Suppressor macrophage treated with lipopolysaccharide for 1 hour (primary cell): ENCODE results near the gene TMEM198.

Source experiments
- DNase-seq, 3 donors: peaks; one replicate each; pipeline ENCODE4 v3.0.0-alpha.2; 2020 to 2022

Gene TMEM198

DNA sequence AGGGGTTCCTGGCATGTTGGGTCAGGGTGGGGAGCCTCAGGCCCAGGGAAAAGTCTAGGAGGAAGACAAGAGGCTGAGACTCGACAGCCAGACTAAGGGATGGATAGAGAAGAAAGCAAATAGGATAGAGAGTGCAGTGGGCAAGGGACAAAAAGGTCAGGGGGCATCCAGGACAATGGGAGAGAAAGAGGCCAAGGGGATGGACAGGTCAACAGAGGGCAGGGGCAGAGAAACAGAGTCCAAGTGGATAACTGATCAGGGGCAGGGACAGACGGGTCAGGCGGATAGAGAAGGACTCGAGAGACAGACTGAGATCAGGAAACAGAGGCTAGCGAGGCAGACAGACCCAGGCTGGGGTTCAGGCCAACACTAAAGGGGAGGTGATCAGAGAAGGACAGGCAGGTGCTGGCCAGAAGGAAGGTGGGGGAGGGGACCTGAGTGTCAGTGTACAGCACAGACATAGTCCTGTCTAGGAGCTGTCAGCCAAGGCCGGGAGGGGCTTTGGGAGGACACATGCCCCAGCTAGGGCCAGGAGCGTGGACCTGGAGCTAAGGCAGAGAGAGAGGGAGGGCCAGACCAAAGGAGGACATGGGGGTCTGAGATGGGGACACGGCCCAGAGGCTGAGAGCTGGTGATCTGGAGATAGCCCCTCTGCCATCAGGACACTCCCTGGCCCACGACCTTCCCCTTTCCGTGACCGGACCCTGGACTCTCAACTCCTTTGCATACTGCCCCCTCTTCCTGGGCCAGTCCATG is 17.3 kb upstream of the TMEM198 start:
- DNase-seq = no peak

DNA sequence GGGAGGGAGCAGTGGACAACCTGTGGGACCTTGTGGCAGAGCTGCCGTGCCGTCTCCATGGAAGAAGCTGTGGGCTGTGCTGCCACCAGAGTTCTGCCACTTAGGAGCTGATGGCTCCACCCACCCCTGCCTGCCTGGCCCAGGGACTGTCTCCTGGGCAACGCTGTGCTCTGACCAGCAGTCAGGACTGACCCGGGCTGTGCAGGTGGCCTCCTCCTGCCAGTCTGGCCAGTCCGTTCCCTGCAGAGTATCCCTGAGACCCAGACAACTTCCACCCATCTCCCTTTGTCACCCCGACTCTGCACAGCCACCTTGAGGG is 16.8 kb upstream of the TMEM198 start:
- no peak for DNase-seq

DNA sequence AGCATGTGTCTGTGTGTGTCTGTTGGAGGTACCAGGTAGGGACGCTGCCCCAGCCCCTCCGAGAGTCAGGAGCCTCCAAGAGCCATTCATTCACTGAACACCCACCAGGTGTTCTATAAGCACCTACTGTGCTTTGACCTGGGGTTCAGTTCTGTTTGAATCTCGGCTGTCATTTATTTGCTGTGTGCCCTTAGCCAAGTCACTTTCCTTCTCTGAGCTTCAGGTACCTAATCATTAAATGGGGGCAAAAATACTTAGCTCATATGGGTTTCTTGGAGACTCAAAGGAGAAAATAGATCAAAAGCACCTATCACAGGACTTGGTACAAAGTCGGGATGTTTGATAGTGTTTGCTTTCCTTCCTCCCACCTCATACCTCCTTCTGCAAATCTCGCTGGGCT is 16.4 kb upstream of the TMEM198 start:
- DNase-seq = no peak

DNA sequence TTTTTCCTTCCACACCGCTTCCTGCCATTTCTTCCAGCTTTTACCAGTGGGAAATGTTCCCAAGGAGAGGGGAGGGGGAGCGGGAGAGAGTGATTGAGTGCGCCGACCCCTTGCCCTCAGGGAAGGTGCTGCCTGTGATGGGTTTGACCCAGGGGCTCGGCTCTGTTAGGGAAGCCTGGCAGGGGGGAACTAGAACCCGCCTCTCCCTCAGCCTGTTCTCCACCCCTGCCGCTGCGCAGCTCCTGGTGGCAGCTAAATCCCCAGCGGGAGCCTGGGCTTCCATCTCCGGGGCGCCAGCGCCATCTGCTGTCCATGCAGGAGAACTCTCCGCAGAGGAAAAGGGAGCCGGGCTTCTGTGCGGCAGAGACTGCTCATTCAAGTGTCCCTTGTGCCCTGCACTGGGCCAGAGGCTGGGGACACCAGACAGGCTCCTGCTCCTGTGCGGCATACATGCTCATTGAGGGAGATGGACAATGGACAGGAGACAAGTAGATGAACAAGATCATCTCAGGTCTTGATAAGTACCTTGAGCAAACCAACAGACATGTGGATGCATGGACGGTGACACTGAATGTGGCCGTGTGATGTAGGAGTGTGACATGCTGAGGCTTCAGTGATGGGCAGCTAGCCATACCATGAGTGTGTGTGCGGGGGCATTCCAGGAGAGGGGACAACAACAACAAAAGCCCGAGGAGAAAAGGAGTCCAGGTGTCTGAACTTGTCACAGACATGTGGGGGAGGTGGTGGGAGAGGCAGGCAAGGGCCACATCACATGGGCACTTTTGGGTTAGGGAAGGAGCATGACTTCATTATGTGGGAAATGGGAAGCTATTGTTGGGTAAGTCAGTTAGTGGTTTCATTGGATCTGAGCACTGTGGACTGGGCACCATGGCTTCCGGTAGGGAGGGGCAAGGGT is 13.5 kb upstream of the TMEM198 start:
- DNase-seq = peak; percentile 86 to 94 (median 94)

DNA sequence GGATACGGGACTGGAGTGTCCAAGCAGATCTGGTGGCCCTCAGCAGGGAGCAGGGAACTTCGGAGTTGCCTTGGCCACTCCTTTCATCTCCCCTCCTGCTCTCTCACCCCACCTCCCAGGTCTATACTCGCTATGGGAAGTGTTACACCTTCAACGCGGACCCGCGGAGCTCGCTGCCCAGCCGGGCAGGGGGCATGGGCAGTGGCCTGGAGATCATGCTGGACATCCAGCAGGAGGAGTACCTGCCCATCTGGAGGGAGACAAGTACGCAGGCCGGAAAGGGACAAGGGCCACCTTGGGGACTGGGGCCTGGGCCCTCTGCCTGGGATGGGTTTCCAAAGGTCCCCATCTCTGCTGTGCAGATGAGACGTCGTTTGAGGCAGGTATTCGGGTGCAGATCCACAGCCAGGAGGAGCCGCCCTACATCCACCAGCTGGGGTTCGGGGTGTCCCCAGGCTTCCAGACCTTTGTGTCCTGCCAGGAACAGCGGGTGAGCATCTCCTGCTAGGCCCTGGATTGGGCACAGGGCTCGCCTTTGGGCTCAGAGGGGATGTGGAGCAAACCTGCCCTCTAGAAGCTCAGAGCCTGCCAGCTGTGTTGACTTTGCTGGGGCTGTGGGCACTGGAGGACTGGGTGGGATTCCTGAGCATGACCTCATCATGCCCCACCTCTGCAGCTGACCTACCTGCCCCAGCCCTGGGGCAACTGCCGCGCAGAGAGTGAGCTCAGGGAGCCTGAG is 12.0 kb upstream of the TMEM198 start:
- no peak for DNase-seq

DNA sequence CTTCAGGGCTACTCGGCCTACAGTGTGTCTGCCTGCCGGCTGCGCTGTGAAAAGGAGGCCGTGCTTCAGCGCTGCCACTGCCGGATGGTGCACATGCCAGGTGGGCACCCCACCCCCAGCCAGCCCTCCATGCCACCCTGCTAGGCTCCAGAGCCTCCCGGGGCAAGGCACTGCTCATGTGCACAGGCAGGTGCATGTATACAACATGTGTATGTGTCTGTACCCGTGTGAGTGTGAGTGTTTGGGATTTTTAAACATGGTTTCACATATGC is 11.5 kb upstream of the TMEM198 start:
- DNase-seq = no peak

DNA sequence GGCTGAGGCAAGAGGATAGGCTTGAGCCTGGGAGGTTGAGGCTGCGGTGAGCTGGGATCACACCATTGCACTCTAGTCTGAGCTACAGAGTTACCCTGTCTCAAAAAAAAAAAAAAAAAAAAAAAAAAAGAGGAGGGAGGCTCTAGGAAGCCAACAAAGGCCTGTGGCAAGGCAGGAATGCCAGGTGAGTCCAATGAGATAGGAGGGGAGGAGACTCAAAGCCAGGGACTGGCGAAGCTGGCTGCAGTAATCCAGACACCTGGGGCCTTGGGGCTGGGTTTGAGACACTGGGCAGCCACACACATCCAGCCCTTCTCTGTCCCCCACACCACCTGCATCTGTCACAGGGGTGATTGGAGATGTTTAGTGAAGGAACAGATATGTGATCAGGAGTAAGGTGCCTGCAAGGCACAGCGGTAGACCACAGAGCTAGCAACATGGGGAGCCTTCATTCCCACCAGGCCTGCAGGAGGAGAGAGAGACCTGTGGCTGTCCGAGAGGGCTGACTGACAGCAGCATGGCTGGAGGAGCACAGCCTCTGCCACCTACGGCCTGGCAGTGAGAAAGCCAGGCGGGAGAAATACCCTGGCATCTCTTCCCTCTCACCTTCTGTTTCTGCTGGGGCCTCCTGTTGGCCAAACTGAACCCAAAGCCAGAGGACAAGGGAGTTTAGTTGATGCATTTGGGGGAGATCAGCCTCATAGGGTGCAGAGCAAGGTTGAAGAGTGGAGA is 9.7 kb upstream of the TMEM198 start:
- DNase-seq = no peak

DNA sequence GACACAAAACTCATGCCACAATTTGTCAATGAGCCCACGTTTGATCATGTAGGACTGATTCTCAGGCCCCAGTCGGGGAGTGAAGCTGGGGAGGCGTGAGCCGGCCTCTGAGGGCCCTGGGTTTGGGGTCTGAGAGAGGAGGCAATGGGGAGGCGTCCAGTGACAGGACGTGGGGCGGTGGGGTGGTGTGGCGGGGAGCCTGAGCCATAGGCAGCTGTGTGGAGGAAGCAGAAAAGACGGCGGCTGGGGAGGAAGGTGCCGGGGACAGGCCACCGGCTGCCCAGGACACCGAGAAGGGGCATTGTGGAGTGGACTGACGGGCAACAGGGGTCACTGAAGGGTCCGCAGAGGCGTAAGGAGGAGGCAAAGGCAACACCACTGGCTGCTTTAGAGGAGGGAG is 7.4 kb upstream of the TMEM198 start:
- DNase-seq = no peak

DNA sequence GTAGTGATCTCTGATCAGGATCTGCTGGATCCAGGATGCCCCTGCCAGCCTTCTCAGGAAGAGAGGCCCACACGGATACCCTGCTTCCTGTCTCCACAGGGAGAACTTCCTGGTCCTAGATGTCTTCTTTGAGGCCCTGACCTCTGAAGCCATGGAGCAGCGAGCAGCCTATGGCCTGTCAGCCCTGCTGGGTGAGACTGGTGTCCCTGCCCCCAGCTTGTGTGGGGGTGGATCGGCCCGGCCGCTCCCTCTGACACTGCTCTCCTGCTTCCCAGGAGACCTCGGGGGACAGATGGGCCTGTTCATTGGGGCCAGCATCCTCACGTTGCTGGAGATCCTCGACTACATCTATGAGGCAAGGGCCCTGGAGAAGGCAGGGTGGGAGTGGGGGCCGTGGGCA is 6.9 kb upstream of the TMEM198 start:
- no peak for DNase-seq

DNA sequence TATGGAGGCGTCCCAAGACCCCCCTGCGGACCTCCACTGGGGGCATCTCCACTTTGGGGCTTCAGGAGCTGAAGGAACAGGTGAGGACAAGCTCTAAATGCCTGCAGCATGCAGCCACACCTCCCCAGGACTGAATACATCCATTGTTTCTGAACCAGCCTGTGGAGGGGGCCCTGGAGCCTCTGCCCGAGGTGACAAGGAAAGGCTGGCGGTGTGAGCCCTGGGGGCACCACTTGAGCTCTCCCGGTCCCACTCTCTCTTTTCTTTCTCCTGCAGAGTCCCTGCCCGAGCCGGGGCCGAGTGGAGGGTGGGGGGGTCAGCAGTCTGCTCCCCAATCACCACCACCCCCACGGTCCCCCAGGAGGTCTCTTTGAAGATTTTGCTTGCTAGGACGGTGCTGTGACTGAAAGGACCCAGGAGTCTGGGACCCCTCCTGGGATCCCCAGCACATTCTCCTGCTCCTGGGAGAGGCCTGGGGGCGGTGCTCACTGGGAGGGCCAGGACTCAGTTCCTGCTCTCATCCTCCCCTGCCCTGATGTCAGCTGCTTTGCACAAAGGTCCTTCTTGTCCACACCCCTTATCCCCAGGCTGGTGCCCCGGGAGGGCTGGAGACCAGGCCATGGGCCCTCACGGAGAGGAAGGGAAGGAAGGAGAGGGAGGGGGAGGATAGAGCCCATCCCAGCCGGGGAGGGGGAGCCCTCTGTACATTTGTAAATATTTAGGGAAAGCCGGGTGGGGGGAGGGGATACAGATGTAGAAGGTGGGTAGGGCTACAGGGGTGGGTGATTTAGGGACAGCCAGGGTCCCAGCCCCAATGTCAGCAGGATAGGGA is 6.0 kb upstream of the TMEM198 start:
- DNase-seq = no peak

DNA sequence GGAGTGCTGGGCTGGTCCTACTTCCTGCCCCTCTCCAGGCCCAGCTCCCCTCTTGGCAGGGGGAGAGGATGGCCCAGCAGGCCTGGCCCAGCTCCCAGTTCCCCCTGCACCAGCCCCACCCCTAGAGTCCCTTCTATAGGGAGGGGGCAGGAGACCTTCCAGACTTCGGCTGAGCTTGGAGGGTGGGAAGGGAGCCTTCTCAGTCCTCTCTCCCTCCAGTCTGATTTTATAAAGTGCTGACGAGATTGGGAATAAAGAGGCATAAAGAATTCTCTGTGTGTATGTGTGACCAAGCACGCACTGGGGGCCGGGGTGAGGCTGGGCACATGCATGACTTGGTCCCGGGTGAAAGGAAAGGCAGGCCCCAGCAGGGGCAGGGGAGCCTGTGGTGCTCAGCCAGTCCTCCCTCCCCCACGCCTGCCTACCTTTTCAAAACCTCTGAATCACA is 5.3 kb upstream of the TMEM198 start:
- DNase-seq = no peak

DNA sequence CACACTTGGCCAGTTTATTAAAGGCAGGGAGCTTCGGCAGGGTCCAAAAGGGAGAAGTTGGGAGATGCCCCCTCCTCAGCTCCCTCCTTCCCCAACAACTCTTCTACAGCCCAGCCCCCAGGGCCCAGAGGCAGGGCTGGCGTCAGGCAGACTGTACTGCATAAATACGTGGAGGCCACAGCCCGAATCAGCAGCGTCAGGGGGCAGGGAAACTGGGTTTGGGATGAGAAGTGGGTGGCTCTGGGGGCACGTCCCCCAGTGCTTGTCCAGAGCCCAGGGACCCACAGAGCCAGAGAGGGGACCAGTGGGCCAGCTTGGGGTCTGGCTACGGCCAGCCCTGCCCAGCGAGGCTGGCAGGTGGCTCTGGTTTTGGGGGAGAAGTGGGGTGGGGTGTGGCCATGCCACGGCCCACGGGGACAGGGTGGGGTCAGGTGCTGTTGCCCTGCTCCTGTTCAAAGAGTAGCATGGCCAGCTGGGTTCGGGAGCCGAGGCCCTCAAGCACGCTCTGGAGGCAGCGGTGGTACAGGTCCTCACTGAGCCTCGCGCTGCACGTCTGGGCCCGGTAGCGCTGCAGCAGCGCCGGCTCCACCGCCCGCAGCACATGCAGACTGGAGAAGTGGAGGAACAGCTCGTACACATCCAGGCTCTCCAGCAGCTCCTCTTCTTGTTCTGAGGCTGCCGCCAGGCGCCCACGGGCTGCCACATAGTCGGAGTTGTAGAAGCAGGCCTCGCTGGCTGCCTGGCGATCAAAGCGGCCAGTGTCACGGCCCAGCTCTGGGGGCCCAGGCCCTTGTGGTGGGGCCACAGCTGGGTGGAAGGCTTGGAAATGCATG is 4.7 kb upstream of the TMEM198 start:
- DNase-seq = no peak

DNA sequence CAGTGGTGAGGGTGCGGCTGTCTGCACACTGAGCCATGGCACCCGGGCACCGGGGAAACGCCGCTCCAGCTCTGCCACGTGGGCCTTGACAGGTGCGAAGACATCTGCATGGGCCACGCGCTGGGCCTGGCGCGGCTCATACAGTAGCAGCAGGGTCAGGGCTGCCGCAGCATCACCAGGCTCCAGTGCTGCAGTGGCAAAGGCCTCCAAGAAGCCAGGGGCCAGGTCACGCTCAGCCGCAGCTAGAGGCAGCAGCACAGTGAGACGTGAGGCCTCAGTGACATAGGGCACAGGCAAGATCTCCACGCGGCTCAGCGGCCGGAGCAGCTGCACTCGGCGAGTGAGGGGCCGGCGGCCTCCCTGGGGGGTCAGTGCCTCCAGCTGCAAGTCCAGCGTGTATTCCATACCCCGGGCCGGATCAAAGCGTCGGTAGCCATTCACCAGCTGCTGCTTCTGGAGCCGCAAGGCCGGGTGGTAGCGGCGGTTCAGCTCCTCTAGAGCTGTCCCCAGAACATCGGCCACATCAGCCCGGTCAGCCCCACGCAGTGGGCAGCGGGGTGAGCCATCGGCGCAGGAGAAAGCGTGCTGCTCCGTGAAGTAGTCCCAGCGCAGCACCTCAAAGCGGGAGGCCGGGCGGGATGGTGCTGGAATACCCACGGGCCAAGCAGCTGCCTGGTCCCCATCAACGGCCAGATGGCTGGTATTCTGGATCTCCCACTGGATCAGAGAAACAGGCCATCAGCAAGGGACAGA is 3.7 kb upstream of the TMEM198 start:
- DNase-seq = no peak

DNA sequence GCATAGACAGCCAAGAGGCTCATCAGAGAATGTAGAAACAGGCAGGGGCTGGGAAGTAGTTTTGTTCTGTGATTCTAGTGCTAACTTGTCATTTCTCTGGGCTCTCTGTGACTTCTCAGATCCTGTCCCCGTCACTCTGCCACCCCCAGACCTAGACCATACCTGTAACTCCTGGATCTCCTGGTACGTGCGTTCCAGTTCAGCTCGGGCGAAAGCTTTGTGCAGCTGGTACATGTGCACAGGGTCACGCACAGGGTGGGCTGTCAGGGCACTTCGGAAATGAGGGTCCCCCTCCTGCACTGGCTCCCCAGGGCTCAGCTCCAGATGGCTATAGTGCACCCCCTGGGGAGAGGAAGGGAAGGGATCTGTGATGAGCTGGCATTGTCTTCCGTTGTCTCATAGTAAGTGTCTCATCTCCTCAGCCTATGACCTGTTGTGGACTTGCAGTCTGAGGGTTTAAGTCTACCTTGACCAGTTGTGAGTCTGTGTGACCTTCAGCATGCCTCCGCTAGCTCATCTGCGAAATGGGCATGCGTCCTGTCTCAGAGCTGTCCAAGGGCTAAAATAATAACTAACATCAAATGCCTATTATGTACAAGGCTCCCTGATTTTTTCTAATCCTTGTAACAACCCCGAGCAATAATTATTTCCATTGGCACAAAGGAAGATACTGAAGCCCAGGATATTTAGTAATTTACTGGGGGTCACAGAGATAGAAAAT is 2.9 kb upstream of the TMEM198 start:
- no peak for DNase-seq

DNA sequence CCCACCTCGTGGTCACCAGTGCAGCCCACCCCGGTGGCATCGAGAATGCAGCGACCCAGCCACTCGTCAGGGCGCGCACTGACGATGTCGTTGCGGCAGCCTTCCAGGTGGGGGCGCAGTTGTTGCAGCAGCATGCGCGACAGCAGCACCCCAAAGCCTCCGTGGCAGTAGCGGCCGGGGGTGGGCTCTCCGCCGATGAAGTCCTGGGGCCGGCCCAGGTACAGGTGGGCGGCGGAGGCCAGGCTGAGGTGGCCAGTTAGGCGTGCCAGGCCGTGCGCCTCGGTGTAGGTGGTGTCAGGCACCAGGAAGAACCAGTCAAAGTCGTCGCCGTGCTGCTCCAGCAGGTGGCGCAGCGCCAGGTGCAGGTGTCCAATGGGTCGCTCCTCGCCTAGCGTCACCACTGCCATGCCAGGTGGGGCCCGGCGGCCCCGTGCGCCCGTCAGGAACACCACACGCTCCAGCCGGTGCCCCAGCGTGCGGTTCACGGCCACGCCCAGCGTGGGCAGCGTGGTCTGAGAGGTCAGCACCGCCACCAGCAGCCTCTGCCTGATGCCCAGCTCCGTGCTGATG is 2.1 kb upstream of the TMEM198 start:
- peak; percentile 72 to 85 (median 78) for DNase-seq

DNA sequence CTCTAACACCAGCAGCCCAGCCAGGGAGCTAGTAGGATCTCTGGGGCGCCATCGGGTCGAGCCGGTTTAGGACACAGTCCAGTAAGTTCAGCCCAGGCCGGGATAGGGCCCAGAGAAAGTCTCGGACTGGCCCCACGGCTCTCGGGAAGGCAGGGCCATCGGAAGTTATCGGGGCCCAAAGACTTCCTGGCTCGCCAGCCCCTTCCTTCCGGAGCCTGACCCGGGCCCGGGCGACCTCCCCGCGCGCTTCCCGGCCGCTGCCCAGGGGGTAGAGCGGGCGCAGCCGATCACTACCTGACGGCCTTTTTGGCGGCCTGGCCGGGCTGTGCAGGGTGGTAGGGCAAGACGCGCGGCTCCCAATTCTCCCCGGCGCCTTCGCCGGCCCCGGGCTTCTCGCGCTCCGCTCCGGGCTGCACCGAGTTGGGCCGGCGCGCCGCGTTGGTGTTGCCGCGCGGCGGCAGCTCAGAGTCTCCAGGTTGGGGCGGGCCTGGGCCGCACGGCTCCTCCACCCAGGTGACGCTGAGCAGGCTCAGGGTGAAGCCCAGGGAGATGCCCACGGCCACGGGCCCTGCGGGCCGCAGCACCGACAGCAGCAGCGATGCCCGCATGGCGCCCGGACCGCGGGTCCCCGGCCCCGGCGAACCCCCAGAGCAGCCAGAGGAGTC is 765 bp upstream of the TMEM198 start:
- DNase-seq = peak in 1 of 3 donors; percentile 40

DNA sequence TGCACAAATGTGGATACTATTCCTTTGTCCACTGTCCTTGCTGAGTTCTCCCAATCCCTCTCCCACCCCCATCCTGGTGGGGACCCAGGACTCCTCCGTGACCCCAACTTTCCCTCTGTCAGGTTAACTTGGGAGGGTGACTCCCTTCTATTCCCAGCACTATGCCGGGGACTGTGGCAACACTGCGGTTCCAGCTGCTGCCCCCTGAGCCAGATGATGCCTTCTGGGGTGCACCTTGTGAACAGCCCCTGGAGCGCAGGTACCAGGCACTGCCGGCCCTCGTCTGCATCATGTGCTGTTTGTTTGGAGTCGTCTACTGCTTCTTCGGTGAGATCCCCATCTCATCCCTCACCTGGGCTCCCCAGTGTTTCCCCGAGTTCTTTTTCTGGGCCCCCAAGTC is 739 bp downstream of the TMEM198 start:
- no peak for DNase-seq

DNA sequence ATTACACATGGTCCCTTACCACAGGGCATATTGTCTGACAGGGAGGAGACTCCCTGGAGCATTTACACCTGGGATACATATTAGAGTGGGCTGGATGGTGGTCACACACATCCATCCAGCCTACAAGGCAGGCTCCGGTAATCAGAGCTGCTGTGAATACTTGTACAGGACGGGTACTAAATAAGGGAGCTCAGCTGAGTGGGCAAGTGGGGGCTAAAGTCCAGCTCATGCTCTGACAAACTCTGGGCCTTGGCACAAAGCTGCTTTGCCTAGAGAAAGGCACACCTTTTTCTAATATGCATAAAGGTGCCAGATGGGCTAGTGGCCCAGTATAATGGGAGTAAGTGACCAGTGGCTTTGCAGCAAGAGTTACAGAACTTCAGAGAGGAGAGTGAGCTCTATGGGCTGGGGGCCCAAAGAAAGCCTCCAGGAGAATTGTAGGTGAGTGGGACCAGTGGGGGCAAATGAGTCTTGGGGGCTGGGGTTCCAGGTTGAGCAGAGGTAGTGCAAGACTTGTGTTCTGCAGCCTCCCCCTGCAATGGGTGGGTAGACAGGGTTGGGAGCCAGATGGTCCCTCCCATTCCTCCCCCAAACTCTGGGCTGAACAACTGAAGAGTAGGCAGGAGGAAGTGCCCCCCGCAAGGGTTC is 1.6 kb downstream of the TMEM198 start:
- no peak for DNase-seq
